ENCODE data around the gene P2RX3. TPM values are rescaled to one million over a fixed set of nuclear protein-coding genes. Genes with fewer than 3 reads are reported as not detected.

P2RX3 gene
- total and polyA plus RNA-seq, 2 of the 8 experiments (the other 6 are each of a cell fraction or from before 2014, with no cell fraction given), result 0.45 to 0.47 TPM

GRCh38 chr11:57342702-57343101 is 4.5 kb downstream of the P2RX3 start:
- 83% methylated on average over 11 of the region's 11 CpGs; no CpG with 5 or more reads in 1 of the 2 experiments for WGBS, 2 experiments (ENCODE audit: extremely low coverage in 1 of 2, insufficient coverage in 1 of 2, insufficient read length in 1 of 2, insufficient replicate concordance in 2 of 2, low coverage in 1 of 2, low lambda C conversion rate in 2 of 2, missing lambda C conversion rate in 1 of 2)
- no peak for DNase-seq (ENCODE audit: low read depth in 1 of 2, low spot score in 2 of 2)
- H3K27ac ChIP-seq (ENCODE audit: low read depth, low read length), result no peak overlapping the region
- TF ChIP-seq BCL11A (IDR thresholded peaks at IDR 0.05; ENCODE audit: low read depth in 2 of 2, low read length in 2 of 2) (no peak), SIN3A (conservative IDR thresholded peaks at IDR 0.05 in 1 of 2, IDR thresholded peaks at IDR 0.05 in 1 of 2; ENCODE audit: low read depth in 1 of 2, low read length in 2 of 2) (no peak), CTBP2 (IDR thresholded peaks at IDR 0.05; ENCODE audit: borderline replicate concordance, insufficient read depth, insufficient read length, low read length) (no peak), PHF8 (conservative IDR thresholded peaks at IDR 0.05; ENCODE audit: low read depth, low read length) (no peak), GTF2F1 (IDR thresholded peaks at IDR 0.05; ENCODE audit: borderline replicate concordance, low read depth, low read length) (no peak), BACH1 (IDR thresholded peaks at IDR 0.05; ENCODE audit: low read length) (no peak), CHD1 (IDR thresholded peaks at IDR 0.05; ENCODE audit: low read depth, low read length) (no peak), RBBP5 (IDR thresholded peaks at IDR 0.05; ENCODE audit: borderline replicate concordance, low read depth, low read length) (no peak), HDAC6 (IDR thresholded peaks at IDR 0.05; ENCODE audit: low read depth, low read length) (no peak), ASH2L (IDR thresholded peaks at IDR 0.05; ENCODE audit: low read length) (no peak), MAX (IDR thresholded peaks at IDR 0.05) (no peak), CEBPB (IDR thresholded peaks at IDR 0.05; ENCODE audit: low read depth, low read length) (no peak), SAP30 (IDR thresholded peaks at IDR 0.05; ENCODE audit: insufficient read depth, insufficient replicate concordance, low read length) (no peak), TCF12 (IDR thresholded peaks at IDR 0.05; ENCODE audit: low read depth, low read length) (no peak)

More at GRCh38 chr11:57342702-57343101, 4.5 kb downstream of the P2RX3 start:
- no peaks in the 10 kb centered on the region for H3K9me3 ChIP-seq (ENCODE audit: insufficient read depth in 2 of 2, low read depth in 1 of 2, low read length in 1 of 2)
- no peak overlapping the region for H3K4ac ChIP-seq (replicated peaks; ENCODE audit: insufficient read length, low read depth, low read length)
- no peaks in the 10 kb centered on the region for H3K36me3 ChIP-seq (ENCODE audit: control insufficient read depth in 2 of 4, insufficient read depth in 4 of 4, low read length in 3 of 4)
- no peak overlapping the region for H3K4me3 ChIP-seq (ENCODE audit: extremely low read depth in 1 of 4, insufficient read depth in 2 of 4, low read depth in 3 of 4, low read length in 4 of 4)
- no peaks in the 10 kb centered on the region for H3K79me2 ChIP-seq (ENCODE audit: control insufficient read depth in 1 of 2, insufficient read depth in 2 of 2, low read length in 2 of 2)
- ChIA-PET POLR2A (ENCODE audit: partially characterized antibody) (interaction anchor here (1.3 to 45.7 kb wide), 3 partner anchors 10 to 296 kb away, joined by 3 to 1279 read pairs (median 5); partner anchors contain the start of gene TNKS1BP1), CTCF (ENCODE audit: partially characterized antibody) (interaction anchor here (0.9 to 6.3 kb wide), 12 partner anchors 10 to 302 kb away, joined by 3 to 49 read pairs (median 4); partner anchors contain the start of gene RTN4RL2)
- no peak overlapping the region for H2AK5ac ChIP-seq (ENCODE audit: low read depth, low read length)
- H2BK120ac ChIP-seq (replicated peaks; ENCODE audit: low read depth, low read length), result no peak overlapping the region
- H2BK5ac ChIP-seq (ENCODE audit: low read depth, low read length), result no peak overlapping the region
- H3K79me1 ChIP-seq (ENCODE audit: low read depth, low read length), result no peaks in the 10 kb centered on the region
- peaks cover 5 to 14% (median 7%) of the 10 kb centered on the region in 4 experiments; a peak in 6 of 7 replicates for H3K4me1 ChIP-seq (replicated peaks in 1 of 4; ENCODE audit: control insufficient read depth in 3 of 4, insufficient read depth in 4 of 4, low read length in 3 of 4)
- no peaks in the 10 kb centered on the region for H3K23me2 ChIP-seq (ENCODE audit: low read depth, low read length)
- no peak overlapping the region for H3K18ac ChIP-seq (ENCODE audit: extremely low read depth, low read length)
- no peak overlapping the region for H3K23ac ChIP-seq (ENCODE audit: insufficient read length)
- H3K27me3 ChIP-seq (replicated peaks in 1 of 4; ENCODE audit: control insufficient read depth in 3 of 4, extremely low read depth in 1 of 4, insufficient read depth in 3 of 4, low read length in 3 of 4), result peaks cover 0 to 9% (median 4%) of the 10 kb centered on the region in 4 experiments; a peak in 4 of 7 replicates
- H2BK20ac ChIP-seq (ENCODE audit: low read length), result no peak overlapping the region
- H4K20me1 ChIP-seq (replicated peaks in 1 of 2; ENCODE audit: control insufficient read depth in 1 of 2, insufficient read depth in 2 of 2, low read length in 2 of 2), result no peaks in the 10 kb centered on the region
- no peak overlapping the region for H3K14ac ChIP-seq (ENCODE audit: insufficient read length)
- FAIRE-seq, result no peak
- H4K5ac ChIP-seq (ENCODE audit: insufficient read length, low read depth, low read length), result no peak overlapping the region
- H3K56ac ChIP-seq (replicated peaks; ENCODE audit: insufficient read length, low read depth, low read length), result no peak overlapping the region
- no peak overlapping the region for H3K4me2 ChIP-seq (ENCODE audit: insufficient read depth in 1 of 2, low read depth in 2 of 2, low read length in 2 of 2)
- H2BK12ac ChIP-seq (ENCODE audit: low read depth, low read length), result no peak overlapping the region
- H4K91ac ChIP-seq (replicated peaks; ENCODE audit: insufficient read length, low read length), result no peak overlapping the region
- H4K8ac ChIP-seq (ENCODE audit: extremely low read depth, insufficient read depth, low read length), result no peak overlapping the region
- no peak overlapping the region for H2BK15ac ChIP-seq (ENCODE audit: low read length)
- no peak overlapping the region for H3K9ac ChIP-seq (replicated peaks in 1 of 4; ENCODE audit: extremely low read depth in 1 of 4, low read depth in 3 of 4, low read length in 3 of 4)
- 0 out of 2 replicates have a peak overlapping the region, but pooled peaks have one; percentile 18 for H2AFZ ChIP-seq (ENCODE audit: low read length)

Data from H1 (cell line).